ENCODE measurements around the gene SRGAP1.

DNA sequence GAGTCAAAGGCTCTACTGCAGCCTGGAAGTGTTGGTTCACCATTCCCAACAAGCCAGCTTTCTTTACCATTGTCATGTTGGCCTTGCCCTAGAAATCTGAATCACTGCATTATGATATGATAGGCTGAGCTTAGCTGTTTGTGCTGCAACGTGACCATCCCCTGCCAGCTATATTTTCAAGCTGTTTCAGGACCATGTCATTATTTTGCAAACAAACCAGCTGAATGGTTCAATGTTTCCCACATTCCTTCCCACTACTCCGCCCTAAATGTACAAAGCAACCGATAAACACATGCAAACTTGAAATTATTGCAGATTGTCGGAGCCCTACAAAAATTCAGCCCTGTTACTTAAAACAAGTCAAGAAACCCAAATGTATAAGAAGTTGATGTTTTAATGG, 241.5 kb downstream of the SRGAP1 start:
- TF ChIP-seq, protein P1, sequence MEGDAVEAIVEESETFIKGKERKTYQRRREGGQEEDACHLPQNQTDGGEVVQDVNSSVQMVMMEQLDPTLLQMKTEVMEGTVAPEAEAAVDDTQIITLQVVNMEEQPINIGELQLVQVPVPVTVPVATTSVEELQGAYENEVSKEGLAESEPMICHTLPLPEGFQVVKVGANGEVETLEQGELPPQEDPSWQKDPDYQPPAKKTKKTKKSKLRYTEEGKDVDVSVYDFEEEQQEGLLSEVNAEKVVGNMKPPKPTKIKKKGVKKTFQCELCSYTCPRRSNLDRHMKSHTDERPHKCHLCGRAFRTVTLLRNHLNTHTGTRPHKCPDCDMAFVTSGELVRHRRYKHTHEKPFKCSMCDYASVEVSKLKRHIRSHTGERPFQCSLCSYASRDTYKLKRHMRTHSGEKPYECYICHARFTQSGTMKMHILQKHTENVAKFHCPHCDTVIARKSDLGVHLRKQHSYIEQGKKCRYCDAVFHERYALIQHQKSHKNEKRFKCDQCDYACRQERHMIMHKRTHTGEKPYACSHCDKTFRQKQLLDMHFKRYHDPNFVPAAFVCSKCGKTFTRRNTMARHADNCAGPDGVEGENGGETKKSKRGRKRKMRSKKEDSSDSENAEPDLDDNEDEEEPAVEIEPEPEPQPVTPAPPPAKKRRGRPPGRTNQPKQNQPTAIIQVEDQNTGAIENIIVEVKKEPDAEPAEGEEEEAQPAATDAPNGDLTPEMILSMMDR (IDR thresholded peaks at IDR 0.05), result no peak
- TF ChIP-seq POLR2A (IDR thresholded peaks at IDR 0.05) (no peak), EP300 (IDR thresholded peaks at IDR 0.05) (no peak)
